ENCODE data around the gene RNU2-63P. TPM values are rescaled to one million over a fixed set of nuclear protein-coding genes. Genes with fewer than 3 reads are reported as not detected.

Gene RNU2-63P
- total RNA-seq = under 0.01 TPM in 1 of 2 replicates, not detected in the other

GRCh38 chr2:88016086-88016959 lies at the start of gene RNU2-63P:
Gene RNU2-63P, minus strand, starts transcription at chr2:88016547.

DNA sequence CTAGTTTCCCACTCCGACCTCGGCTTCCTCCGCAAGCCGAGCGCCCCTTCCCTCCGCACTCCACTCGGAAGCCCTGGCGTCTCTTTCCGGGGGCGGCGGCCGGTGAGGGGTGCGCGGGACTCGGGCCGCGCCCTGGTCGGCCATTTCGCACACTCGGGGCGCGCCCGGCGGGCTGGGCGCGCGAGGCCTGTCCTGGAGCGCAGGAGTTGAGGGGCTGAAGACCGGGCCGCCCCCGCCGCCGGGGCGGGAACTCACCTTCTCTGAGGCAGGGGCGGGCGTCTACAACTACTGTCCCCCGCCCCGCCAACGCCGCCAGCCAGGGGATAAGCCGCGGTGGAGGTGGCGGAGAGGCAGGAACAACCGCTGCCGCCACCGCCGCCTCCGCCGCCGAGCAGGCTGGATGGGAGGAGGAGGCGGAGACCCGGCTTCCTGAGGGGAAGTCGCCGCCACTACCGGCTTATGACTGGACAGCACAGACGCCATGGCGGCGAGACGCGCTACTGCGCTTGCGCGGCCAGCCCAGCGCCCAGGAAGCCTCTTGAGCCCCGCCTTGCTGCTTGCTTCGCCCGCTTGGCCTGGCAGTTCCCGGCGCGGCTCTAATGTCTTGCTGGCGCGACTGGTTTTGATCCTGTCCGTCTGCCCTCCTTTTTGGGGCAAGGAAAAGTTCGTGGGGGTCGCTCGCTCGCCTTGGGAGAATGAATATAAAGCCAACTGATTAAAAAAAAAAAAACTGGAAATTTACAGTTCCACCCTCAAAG lies 39.2 kb upstream of the RNU2-63P start, which contains the start of gene KRCC1:
TSS of gene KRCC1 (minus strand) at position 413 of the 758 bp plus-strand sequence. CDS start 27,220 bp downstream, outside the sequence.

Small RNAs within 50 kb of the gene (small RNA-seq; reads per million reads assigned to genes)
- 80.5 reads per million, percentile 98 among the genes with 10 or more reads in this experiment for gene RNU2-63P

Other genes with a start within 250 kb of the RNU2-63P start
- 1.3 and 6.0 TPM in 2 replicates for gene RGPD2, start 190.8 kb downstream of the RNU2-63P start, total RNA-seq
- 19.6 and 24.5 TPM in 2 replicates for gene KRCC1, start 39.2 kb upstream of the RNU2-63P start, total RNA-seq
- gene SMYD1, start 51.3 kb upstream of the RNU2-63P start, total RNA-seq = not detected in 2 replicates
- not detected in 2 replicates for gene FABP1, start 111.5 kb upstream of the RNU2-63P start, total RNA-seq
- 18.7 and 27.9 TPM in 2 replicates for gene THNSL2, start 153.8 kb upstream of the RNU2-63P start, total RNA-seq

All from hair follicle dermal papilla cell (primary cell).